Measurements from ENCODE around the gene MTIF3.

DNA sequence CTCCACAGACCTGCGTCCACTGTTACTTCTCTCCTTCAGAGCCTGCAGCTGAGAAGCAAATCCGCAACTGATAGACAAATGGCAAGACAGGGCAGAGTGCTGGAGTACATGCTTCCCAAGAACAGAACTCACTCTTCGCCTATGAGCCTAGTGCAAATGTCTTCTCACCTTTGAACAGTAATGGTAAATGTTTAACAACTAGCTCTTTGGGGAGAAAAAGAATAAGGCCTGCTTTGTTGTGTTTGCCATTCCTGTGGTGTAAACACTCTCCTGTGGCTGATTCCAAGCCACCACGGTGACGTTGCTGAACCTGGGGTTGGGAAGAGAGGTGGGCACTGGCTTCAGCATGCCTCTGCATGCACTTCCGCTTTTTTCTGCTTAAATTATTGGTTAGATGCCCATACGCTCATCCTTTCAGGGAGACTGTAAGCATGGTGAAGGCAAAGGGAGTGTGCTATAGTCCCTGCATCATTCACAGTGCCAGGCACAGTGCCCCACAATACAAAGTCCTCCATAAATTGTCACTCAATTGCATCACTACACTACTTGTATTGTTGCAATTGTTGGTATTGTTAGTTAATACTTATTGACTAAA, 54.0 kb downstream of the MTIF3 start:
- TF ChIP-seq, protein P1, sequence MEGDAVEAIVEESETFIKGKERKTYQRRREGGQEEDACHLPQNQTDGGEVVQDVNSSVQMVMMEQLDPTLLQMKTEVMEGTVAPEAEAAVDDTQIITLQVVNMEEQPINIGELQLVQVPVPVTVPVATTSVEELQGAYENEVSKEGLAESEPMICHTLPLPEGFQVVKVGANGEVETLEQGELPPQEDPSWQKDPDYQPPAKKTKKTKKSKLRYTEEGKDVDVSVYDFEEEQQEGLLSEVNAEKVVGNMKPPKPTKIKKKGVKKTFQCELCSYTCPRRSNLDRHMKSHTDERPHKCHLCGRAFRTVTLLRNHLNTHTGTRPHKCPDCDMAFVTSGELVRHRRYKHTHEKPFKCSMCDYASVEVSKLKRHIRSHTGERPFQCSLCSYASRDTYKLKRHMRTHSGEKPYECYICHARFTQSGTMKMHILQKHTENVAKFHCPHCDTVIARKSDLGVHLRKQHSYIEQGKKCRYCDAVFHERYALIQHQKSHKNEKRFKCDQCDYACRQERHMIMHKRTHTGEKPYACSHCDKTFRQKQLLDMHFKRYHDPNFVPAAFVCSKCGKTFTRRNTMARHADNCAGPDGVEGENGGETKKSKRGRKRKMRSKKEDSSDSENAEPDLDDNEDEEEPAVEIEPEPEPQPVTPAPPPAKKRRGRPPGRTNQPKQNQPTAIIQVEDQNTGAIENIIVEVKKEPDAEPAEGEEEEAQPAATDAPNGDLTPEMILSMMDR (IDR thresholded peaks at IDR 0.05; ENCODE audit: insufficient read depth, low read length, poor library complexity, severe bottlenecking) = no peak
- TF ChIP-seq EZH2phosphoT487 (conservative IDR thresholded peaks at IDR 0.05; ENCODE audit: low read length) = no peak
